ENCODE data around the gene PDE6G.

DNA sequence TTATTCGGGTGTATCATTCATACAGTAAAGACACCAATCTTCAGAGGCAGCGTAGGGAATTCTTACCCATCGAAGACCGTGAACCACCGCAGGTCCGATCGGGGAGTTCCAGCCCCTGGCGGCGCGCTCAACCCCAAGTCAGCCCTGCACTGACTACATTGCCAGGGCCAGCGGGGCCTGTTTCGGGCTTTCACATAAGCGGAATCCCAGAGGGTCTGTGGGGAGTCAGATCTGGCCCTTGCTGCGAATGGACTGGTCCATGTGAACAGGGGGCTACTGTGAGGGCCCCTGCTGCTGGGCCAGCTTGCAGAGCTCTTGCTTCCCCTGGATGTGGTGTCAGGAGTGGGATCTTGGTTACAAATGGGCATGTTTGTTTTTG is 7.6 kb downstream of the PDE6G start:
- TF ChIP-seq RFX5 (IDR thresholded peaks at IDR 0.05; ENCODE audit: borderline replicate concordance, low read depth, low read length) = no peak
- TF ChIP-seq, protein P1, sequence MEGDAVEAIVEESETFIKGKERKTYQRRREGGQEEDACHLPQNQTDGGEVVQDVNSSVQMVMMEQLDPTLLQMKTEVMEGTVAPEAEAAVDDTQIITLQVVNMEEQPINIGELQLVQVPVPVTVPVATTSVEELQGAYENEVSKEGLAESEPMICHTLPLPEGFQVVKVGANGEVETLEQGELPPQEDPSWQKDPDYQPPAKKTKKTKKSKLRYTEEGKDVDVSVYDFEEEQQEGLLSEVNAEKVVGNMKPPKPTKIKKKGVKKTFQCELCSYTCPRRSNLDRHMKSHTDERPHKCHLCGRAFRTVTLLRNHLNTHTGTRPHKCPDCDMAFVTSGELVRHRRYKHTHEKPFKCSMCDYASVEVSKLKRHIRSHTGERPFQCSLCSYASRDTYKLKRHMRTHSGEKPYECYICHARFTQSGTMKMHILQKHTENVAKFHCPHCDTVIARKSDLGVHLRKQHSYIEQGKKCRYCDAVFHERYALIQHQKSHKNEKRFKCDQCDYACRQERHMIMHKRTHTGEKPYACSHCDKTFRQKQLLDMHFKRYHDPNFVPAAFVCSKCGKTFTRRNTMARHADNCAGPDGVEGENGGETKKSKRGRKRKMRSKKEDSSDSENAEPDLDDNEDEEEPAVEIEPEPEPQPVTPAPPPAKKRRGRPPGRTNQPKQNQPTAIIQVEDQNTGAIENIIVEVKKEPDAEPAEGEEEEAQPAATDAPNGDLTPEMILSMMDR (IDR thresholded peaks at IDR 0.05; ENCODE audit: control extremely low read depth in 1 of 3, insufficient read depth in 1 of 3, low read depth in 1 of 3, low read length in 3 of 3) = no peak
- TF ChIP-seq CHD2 (IDR thresholded peaks at IDR 0.05; ENCODE audit: low read length) = no peak
- no peak for TF ChIP-seq NRF1 (IDR thresholded peaks at IDR 0.05; ENCODE audit: low read depth, low read length)
- no peak for TF ChIP-seq RNF2 (IDR thresholded peaks at IDR 0.05; ENCODE audit: borderline replicate concordance, low read depth, low read length, missing control alignments, poor library complexity, severe bottlenecking)
- TF ChIP-seq CREB1 (IDR thresholded peaks at IDR 0.05) = no peak
- no peak for TF ChIP-seq EZH2 (IDR thresholded peaks at IDR 0.05; ENCODE audit: low read depth, low read length, severe bottlenecking)
- TF ChIP-seq JUND (IDR thresholded peaks at IDR 0.05; ENCODE audit: low read length) = no peak
- no peak for TF ChIP-seq KDM1A (IDR thresholded peaks at IDR 0.05; ENCODE audit: borderline replicate concordance, low read length)
- no peak for TF ChIP-seq GABPA (IDR thresholded peaks at IDR 0.05; ENCODE audit: borderline replicate concordance, insufficient read depth, low read length)
- no peak for TF ChIP-seq TBP (IDR thresholded peaks at IDR 0.05; ENCODE audit: low read depth, low read length)
- TF ChIP-seq, protein P2, sequence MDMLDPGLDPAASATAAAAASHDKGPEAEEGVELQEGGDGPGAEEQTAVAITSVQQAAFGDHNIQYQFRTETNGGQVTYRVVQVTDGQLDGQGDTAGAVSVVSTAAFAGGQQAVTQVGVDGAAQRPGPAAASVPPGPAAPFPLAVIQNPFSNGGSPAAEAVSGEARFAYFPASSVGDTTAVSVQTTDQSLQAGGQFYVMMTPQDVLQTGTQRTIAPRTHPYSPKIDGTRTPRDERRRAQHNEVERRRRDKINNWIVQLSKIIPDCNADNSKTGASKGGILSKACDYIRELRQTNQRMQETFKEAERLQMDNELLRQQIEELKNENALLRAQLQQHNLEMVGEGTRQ (IDR thresholded peaks at IDR 0.05; ENCODE audit: low read length) = no peak

All from H1 (cell line).